HG03354 (cell line): ENCODE measurements around the gene TGFBR2.

ENCODE experiments used
- ATAC-seq: cut with Tn5 transposase; IDR thresholded peaks from one replicate; pipeline ENCODE4 v1.9.1; 2021; ENCODE audit warnings: mild to moderate bottlenecking; ENCODE audit not compliant: unreplicated experiment, poor library complexity, severe bottlenecking

Gene TGFBR2

DNA sequence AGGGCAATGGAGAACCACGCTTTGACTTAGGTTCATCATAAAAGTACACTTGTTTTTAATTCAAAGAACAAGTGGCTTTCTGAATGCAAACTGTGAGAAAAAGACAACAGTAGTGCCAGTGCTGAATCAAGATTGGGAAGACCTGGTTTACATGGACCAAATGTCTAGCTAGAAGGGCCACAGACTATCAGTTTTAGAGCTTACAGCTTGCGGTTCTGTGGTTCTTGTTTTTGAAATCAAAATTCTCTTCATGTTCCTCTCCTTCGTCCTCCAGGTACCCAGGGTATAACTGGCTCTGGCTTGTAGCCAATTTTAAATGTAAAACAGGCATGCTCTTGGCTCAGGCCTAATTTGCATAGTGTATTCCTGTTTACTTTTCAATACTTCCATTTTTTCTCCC lies 124.6 kb downstream of the TGFBR2 start:
- no peak for ATAC-seq

DNA sequence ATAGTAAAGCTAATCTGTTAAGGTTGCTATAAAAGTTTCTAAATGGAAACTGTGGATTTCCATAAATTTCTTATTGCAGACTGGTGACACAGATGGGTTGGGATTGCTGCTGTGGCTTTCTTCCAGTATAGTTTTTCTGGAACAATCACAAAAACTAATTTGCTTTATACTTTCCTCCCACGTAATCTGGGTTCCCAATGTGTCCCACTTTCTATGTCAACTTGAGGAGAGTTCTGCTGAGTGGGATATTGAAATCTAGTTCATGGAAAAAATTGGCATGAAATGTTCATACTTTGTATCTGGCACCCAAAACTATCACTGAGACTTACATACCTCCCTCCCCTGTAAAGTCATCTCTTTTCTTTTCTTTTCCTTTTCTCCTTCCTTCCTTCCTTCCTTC lies 126.8 kb downstream of the TGFBR2 start:
- ATAC-seq = no peak

DNA sequence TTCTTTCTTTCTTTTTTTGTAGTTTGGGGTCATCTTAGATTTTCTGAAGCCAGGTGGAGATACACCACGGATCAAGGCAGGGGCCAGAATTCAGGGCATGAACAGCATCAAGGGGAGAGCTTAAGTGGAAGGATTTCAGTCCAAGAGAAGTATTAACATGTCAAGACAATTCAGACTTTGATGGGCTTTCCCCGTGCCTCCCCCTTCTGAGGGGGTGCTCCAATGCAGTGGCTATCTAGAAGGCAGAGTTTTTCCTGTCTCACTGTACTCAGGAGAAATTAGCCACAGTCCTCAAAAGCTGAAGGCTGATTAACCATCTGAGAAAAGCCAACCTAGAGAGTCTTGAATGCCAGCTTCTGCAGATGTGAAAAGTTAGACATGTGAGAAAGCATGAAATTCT lies 127.3 kb downstream of the TGFBR2 start:
- ATAC-seq = no peak

DNA sequence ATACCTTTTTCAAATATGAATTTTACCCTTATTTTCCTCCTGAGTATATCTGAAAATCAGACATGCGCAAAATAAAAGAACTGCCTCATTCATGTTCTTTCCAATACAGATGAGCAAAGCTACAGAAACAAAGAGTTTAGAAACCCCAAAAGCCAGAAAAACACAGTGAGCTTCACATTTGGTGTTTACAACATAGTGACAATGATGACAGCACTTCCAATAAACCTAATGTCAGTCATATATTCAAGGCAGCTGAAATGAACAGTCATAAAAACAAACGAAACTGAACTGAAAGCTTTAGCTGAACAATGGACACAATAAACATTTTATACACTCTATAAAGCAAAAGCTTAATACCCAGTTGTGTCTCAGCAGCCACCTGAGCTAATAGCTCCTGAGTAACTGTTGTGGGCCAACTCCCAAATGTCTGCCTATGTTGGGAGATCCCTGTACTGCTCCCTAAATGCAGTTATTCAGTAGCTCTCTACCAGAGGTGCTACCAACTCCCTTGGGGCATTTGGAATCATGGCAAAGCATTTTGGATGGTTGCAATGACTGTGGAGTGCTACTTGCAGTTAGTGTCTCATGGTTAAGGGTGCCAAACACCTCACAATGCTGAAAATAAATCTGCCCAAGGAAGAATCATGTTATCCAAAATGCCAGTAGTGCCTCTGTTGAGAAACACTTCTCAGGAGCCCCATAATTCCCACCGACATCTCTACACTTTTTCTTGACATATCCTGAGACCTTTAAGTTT lies 131.5 kb downstream of the TGFBR2 start:
- no peak for ATAC-seq

DNA sequence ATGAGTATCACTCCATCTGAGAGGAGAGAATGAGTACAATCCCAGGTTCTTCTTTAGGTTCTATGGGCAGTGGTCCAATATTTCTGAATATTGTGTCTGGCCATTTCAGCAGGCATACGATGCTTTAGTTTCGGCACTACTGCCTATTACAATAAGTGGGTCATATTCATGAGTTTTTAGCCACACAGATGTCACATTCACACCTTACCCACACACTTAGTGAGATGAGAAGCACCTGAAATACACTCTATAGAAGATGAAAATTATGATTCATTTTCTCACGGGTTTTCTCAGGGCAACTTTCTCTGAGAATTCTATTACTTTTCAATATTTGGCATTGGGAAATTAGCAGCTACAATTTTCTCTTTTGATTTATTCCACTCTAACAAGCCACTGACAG lies 132.2 kb downstream of the TGFBR2 start:
- ATAC-seq = no peak

DNA sequence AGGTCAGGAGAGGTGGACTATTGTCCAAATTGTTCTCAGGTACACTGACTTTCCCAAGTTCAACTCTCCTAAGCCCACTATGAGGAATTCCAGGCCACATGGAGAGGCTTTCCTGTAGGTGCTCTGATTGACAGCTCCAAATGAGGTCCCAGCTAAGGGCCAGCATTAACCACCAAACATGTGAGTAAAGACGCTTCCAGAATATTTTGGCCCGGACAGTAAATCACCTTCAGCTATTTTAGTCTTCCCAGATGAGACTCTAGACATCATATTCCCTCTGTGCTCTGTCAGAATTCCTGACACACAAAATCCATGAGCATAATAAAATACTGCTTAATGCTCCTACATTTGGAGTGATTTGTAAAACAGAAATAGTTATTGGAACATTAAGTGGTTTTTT lies 135.5 kb downstream of the TGFBR2 start:
- ATAC-seq = no peak

DNA sequence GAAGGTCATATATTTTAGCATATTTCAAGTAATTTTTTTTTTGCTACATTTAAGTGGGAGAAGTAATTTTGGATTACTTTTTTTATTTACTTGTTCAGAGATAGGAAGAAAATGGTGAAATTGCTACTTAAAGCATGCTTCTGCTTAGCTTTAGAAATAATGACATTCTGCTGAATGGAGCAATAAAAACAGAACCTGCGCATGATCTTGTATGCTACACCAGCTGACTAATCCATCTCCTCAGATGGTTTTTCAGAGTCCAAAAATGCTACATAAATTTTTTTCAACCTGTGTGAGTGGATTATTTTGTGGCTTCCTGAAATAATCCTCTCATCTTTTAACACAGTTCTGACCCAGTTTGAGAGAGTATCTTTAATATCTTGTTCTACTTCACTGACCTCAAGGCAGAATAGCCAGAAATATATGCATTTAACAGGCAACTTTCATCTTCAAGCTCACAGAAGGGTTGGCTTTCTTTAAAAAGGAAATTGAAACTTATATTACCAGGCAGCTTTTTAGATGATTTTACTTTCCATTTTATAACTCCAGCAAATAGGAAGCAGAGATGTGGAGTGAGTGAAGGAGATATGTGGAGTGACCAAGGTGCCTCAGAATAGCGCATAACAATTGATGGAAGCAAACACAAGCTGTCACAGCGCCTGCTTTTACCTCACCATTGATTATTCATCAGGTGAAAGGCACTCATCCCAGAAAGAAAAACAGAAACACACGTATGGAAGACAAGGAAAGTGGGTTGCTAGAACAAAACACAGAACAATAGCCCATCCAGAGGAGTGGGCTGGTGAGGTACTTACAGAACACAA lies 136.6 kb downstream of the TGFBR2 start:
- ATAC-seq = no peak
